ENCODE measurements around the gene TPCN2. TPM values are rescaled to one million over a fixed set of nuclear protein-coding genes. Genes with fewer than 3 reads are reported as not detected.

The TPCN2 gene
- total and polyA plus RNA-seq, 9 of the 15 experiments (the other 6 are each of a cell fraction or from before 2014, with no cell fraction given), result 0.66 to 10.2 (median 4.6) TPM

DNA sequence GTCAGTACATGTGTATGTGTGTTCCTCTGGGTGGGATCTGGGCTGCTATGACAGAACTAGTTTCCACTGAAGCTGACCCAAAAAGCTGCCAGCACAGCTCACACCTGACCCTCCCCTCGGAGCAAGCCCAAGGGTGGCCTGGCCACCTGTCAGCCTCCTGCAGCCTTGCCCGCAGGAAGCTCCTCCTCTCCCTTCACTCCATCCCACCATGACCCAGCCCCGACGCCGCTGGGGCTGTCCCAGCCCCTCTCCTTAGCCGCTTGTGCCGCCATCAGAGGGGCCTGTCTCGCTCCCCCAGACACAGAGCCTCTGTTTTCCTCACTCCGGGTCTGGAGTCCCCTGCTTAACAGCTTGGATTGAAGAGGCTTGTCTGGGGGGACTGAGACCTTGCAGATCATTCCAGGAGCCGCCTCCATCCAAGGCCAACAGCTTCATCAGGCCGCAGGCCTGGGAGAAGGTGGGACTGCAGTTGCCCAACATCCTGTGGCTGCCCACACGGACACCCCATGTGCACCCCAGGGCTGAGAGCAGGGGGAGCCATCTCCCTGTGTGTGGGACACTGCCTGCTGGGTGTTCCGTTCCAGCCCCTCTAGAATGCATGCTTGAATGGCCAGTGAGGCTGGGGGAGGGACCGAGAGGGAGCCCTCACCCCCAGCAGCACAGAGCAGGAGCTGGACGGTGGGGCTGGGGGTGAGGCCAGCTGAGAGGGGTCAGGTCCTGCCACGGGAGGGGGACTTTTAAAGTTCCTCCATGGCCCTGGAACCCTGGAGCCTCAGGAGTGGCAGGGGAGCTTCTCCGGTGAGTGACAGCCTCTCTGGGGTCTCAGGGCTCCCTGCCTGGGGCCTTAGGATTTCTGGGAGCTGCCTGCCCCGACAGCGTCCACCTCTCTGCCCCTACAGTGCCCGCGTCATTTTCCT is 36.4 kb upstream of the TPCN2 start:
- H3K4me2 ChIP-seq (ENCODE audit: insufficient read depth, low read length), result no peak overlapping the region
- no peak overlapping the region for H3K27ac ChIP-seq (ENCODE audit: extremely low read depth, low read depth, low read length)
- ATAC-seq (no peak), DNase-seq (ENCODE audit: extremely low read depth in 1 of 4, low spot score in 3 of 4) (no peak), FAIRE-seq (no peak)
- no peak overlapping the region for H3K4me3 ChIP-seq
- peaks cover 29 to 80% of the 10 kb centered on the region in 2 experiments for H3K27me3 ChIP-seq (ENCODE audit: control insufficient read depth in 2 of 2, insufficient read depth in 2 of 2, low read length in 2 of 2)
- ChIA-PET CTCF (ENCODE audit: low intra/inter-chr PET ratio) (no interaction called here), POLR2A (interaction anchor here (0.6 to 2.0 kb wide), 5 partner anchors 10 to 65 kb away, joined by 3 to 8 read pairs (median 3); no protein-coding TSS in a partner anchor)
- peaks cover 3% of the 10 kb centered on the region for H3K9me1 ChIP-seq (ENCODE audit: control insufficient read depth, insufficient read depth, low read length)
- H3K4me1 ChIP-seq (replicated peaks in 1 of 2; ENCODE audit: control insufficient read depth in 2 of 2, insufficient read depth in 2 of 2, low read length in 2 of 2), result peaks cover 0 to 45% of the 10 kb centered on the region in 2 experiments; a peak in 3 of 5 replicates
- H2AFZ ChIP-seq (ENCODE audit: low read depth, low read length), result no peak overlapping the region
- no peaks in the 10 kb centered on the region for H3K79me2 ChIP-seq (ENCODE audit: control insufficient read depth, insufficient read depth, low read length)
- 9% methylated on average over 15 of the region's 21 CpGs for WGBS (ENCODE audit: insufficient coverage, low coverage, missing lambda C conversion rate)
- BruUV-seq (replicated peaks), result no TSS peak
- H4K20me1 ChIP-seq (replicated peaks; ENCODE audit: control insufficient read depth, insufficient read depth, low read length), result peaks cover 23% of the 10 kb centered on the region
- no peak overlapping the region for H3K9ac ChIP-seq (ENCODE audit: insufficient read depth in 1 of 2, low read depth in 2 of 2, low read length in 2 of 2)
- H3K36me3 ChIP-seq (ENCODE audit: control insufficient read depth, insufficient read depth, low read length), result no peaks in the 10 kb centered on the region
- no peaks in the 10 kb centered on the region for H3K9me3 ChIP-seq (replicated peaks; ENCODE audit: control insufficient read depth, insufficient read depth, low read depth, low read length)
- in situ Hi-C loops (cut with MboI) (no loop called here), intact Hi-C loops (cut with micrococcal nuclease) (no loop called here)
- TF ChIP-seq, protein P1, sequence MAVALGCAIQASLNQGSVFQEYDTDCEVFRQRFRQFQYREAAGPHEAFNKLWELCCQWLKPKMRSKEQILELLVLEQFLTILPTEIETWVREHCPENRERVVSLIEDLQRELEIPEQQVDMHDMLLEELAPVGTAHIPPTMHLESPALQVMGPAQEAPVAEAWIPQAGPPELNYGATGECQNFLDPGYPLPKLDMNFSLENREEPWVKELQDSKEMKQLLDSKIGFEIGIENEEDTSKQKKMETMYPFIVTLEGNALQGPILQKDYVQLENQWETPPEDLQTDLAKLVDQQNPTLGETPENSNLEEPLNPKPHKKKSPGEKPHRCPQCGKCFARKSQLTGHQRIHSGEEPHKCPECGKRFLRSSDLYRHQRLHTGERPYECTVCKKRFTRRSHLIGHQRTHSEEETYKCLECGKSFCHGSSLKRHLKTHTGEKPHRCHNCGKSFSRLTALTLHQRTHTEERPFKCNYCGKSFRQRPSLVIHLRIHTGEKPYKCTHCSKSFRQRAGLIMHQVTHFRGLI (CRISPR knock-in tag; IDR thresholded peaks at IDR 0.05), result no peak
- TF ChIP-seq TEAD1 (CRISPR knock-in tag; IDR thresholded peaks at IDR 0.05) (no peak), ZNF57 (CRISPR knock-in tag; IDR thresholded peaks at IDR 0.05) (no peak), BACH1 (tag; IDR thresholded peaks at IDR 0.05) (no peak), KHSRP (IDR thresholded peaks at IDR 0.05) (no peak), TBL1XR1 (IDR thresholded peaks at IDR 0.05; ENCODE audit: low read length in 2 of 2) (no peak), PKNOX1 (IDR thresholded peaks at IDR 0.05) (peak; percentile 11; the same call in 1 of the 2 replicates)
- TF ChIP-seq, protein P2, sequence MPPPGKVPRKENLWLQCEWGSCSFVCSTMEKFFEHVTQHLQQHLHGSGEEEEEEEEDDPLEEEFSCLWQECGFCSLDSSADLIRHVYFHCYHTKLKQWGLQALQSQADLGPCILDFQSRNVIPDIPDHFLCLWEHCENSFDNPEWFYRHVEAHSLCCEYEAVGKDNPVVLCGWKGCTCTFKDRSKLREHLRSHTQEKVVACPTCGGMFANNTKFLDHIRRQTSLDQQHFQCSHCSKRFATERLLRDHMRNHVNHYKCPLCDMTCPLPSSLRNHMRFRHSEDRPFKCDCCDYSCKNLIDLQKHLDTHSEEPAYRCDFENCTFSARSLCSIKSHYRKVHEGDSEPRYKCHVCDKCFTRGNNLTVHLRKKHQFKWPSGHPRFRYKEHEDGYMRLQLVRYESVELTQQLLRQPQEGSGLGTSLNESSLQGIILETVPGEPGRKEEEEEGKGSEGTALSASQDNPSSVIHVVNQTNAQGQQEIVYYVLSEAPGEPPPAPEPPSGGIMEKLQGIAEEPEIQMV (tag; conservative IDR thresholded peaks at IDR 0.05; ENCODE audit: low read depth), result no peak

Measured in K562 (cell line).